Measurements from ENCODE around the gene SOCS3.

- TF ChIP-seq CTCF (IDR thresholded peaks at IDR 0.05; ENCODE audit: low read length) (no peak), EZH2 (optimal IDR thresholded peaks at IDR 0.05; ENCODE audit: low read depth, low read length) (no peak), EZH2phosphoT487 (IDR thresholded peaks at IDR 0.05; ENCODE audit: low read length) (no peak)
Observed at GRCh38 chr17:78315355-78316114, 44.3 kb downstream of the SOCS3 start.
